ENCODE results near the gene ZNF232. TPM values are rescaled to one million over a fixed set of nuclear protein-coding genes. Genes with fewer than 3 reads are reported as not detected.
"Not testable (repeated sequence)": the region's sequence is repeated elsewhere in the genome, so short reads cannot be mapped to it uniquely, and the experiment has no call there.

Gene ZNF232
- total RNA-seq, 1 experiment from 2014 or later = 7.5 TPM

- Mint-ChIP-seq H3K27me3 (ENCODE audit: insufficient read depth, unreplicated experiment) (no peaks in the 10 kb centered on the region), H3K9me3 (ENCODE audit: unreplicated experiment) (no peaks in the 10 kb centered on the region), H3K27ac (ENCODE audit: unreplicated experiment) (no peak overlapping the region), H3K4me3 (ENCODE audit: unreplicated experiment) (no peak overlapping the region), H3K4me1 (ENCODE audit: low read depth, unreplicated experiment) (no peaks in the 10 kb centered on the region), H3K36me3 (ENCODE audit: insufficient read depth, unreplicated experiment) (no peaks in the 10 kb centered on the region)
- POLR2A ChIA-PET = no interaction called here
- BruUV-seq (replicated peaks) = no TSS peak
- intact Hi-C loops (cut with micrococcal nuclease; ENCODE audit: unreplicated experiment) = no loop called here
- Histone ChIP-seq H3K4me3 (ENCODE audit: low read depth, low read length) (no peak overlapping the region), H3K9me3 (no peaks in the 10 kb centered on the region), H3K27me3 (replicated peaks; ENCODE audit: control insufficient read depth, insufficient read depth, low read length) (no peaks in the 10 kb centered on the region), H3K36me3 (ENCODE audit: control insufficient read depth, insufficient read depth, low read length) (no peaks in the 10 kb centered on the region), H3K4me1 (no peaks in the 10 kb centered on the region)
- DNase-seq = no peak
- no peak for TF ChIP-seq CTCF (IDR thresholded peaks at IDR 0.05; ENCODE audit: insufficient read depth in 1 of 2, low read depth in 1 of 2, low read length in 1 of 2, severe bottlenecking in 1 of 2, unreplicated experiment in 1 of 2)
- CTCF ChIA-PET = no interaction called here
These were observed 16.2 kb upstream of the ZNF232 start for GRCh38 chr17:5127910-5128309.

GRCh38 chr17:5126719-5127488, 15.2 kb upstream of the ZNF232 start:
- no peak overlapping the region for H3K4me3 Mint-ChIP-seq (ENCODE audit: unreplicated experiment)
- DNase-seq = no peak
- ChIA-PET CTCF (no interaction called here), POLR2A (no interaction called here)
- no peaks in the 10 kb centered on the region for H3K27me3 ChIP-seq (replicated peaks; ENCODE audit: control insufficient read depth, insufficient read depth, low read length)
- H3K4me1 Mint-ChIP-seq (ENCODE audit: low read depth, unreplicated experiment) = no peaks in the 10 kb centered on the region
- H3K36me3 Mint-ChIP-seq (ENCODE audit: insufficient read depth, unreplicated experiment) = no peaks in the 10 kb centered on the region
- no peaks in the 10 kb centered on the region for H3K9me3 ChIP-seq
- TF ChIP-seq CTCF (IDR thresholded peaks at IDR 0.05; ENCODE audit: insufficient read depth in 1 of 2, low read depth in 1 of 2, low read length in 1 of 2, severe bottlenecking in 1 of 2, unreplicated experiment in 1 of 2) = no peak
- no peaks in the 10 kb centered on the region for H3K36me3 ChIP-seq (ENCODE audit: control insufficient read depth, insufficient read depth, low read length)
- H3K4me3 ChIP-seq (ENCODE audit: low read depth, low read length) = no peak overlapping the region
- intact Hi-C loops (cut with micrococcal nuclease; ENCODE audit: unreplicated experiment) = no loop called here
- no TSS peak for BruUV-seq (replicated peaks)
- H3K9me3 Mint-ChIP-seq (ENCODE audit: unreplicated experiment) = no peaks in the 10 kb centered on the region
- H3K4me1 ChIP-seq = no peaks in the 10 kb centered on the region
- H3K27ac Mint-ChIP-seq (ENCODE audit: unreplicated experiment) = no peak overlapping the region
- H3K27me3 Mint-ChIP-seq (ENCODE audit: insufficient read depth, unreplicated experiment) = no peaks in the 10 kb centered on the region

DNA sequence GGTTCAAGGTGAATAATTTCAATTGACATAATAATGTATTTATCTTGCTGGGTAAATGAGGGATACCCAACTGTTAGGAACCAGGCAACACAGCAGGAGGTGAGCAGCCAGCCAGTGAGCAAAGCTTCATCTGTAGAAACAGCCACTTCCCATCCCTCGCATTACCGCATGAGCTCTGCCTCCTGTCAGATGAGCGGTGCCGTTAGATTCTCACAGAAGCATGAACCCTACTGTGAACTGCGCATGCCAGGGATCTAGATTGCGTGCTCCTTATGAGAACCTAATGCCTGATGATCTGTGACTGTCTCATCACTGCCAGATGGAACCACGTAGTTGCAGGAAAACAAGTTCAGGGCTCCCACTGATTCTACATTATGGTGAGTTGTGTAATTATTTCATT, 13.2 kb upstream of the ZNF232 start:
- BruUV-seq (replicated peaks); DNase-seq; H3K4me1 Mint-ChIP-seq (ENCODE audit: low read depth, unreplicated experiment); CTCF ChIA-PET; H3K4me1 ChIP-seq; POLR2A ChIA-PET; H3K4me3 Mint-ChIP-seq (ENCODE audit: unreplicated experiment); H3K36me3 Mint-ChIP-seq (ENCODE audit: insufficient read depth, unreplicated experiment); intact Hi-C loops (cut with micrococcal nuclease; ENCODE audit: unreplicated experiment); H3K36me3 ChIP-seq (ENCODE audit: control insufficient read depth, insufficient read depth, low read length); H3K9me3 ChIP-seq; H3K27me3 ChIP-seq (replicated peaks; ENCODE audit: control insufficient read depth, insufficient read depth, low read length); H3K4me3 ChIP-seq (ENCODE audit: low read depth, low read length); H3K9me3 Mint-ChIP-seq (ENCODE audit: unreplicated experiment); H3K27me3 Mint-ChIP-seq (ENCODE audit: insufficient read depth, unreplicated experiment); H3K27ac Mint-ChIP-seq (ENCODE audit: unreplicated experiment): not testable (repeated sequence)

- not testable (repeated sequence) for BruUV-seq (replicated peaks)
These were observed 12.6 kb upstream of the ZNF232 start for GRCh38 chr17:5124125-5124760.

More at GRCh38 chr17:5124125-5124760, 12.6 kb upstream of the ZNF232 start:
- H3K4me3 Mint-ChIP-seq (ENCODE audit: unreplicated experiment); POLR2A ChIA-PET; H3K9me3 Mint-ChIP-seq (ENCODE audit: unreplicated experiment); H3K27me3 ChIP-seq (replicated peaks; ENCODE audit: control insufficient read depth, insufficient read depth, low read length); H3K27ac Mint-ChIP-seq (ENCODE audit: unreplicated experiment); H3K4me3 ChIP-seq (ENCODE audit: low read depth, low read length); H3K4me1 ChIP-seq; intact Hi-C loops (cut with micrococcal nuclease; ENCODE audit: unreplicated experiment); H3K36me3 Mint-ChIP-seq (ENCODE audit: insufficient read depth, unreplicated experiment); H3K4me1 Mint-ChIP-seq (ENCODE audit: low read depth, unreplicated experiment); H3K9me3 ChIP-seq; DNase-seq; CTCF ChIA-PET; H3K36me3 ChIP-seq (ENCODE audit: control insufficient read depth, insufficient read depth, low read length); H3K27me3 Mint-ChIP-seq (ENCODE audit: insufficient read depth, unreplicated experiment): not testable (repeated sequence)

Measured in Caco-2 (cell line).